ENCODE measurements around the gene DUXA. TPM values are rescaled to one million over a fixed set of nuclear protein-coding genes. Genes with fewer than 3 reads are reported as not detected.

Gene DUXA
- total RNA-seq, 1 donor from 2014 or later = not detected

GRCh38 chr19:57192077-57192420 is 24.8 kb upstream of the DUXA start:
- Histone ChIP-seq H3K9me3 (peaks cover 4% of the 10 kb centered on the region), H3K27me3 (ENCODE audit: low read depth) (no peaks in the 10 kb centered on the region), H3K27ac (peak overlapping the region; percentile 88), H3K4me3 (peak overlapping the region; percentile 100), H3K36me3 (peaks cover 35% of the 10 kb centered on the region), H3K4me1 (peaks cover 20% of the 10 kb centered on the region)
- peak; percentile 8 to 23 for ATAC-seq
- TF ChIP-seq, protein P1, sequence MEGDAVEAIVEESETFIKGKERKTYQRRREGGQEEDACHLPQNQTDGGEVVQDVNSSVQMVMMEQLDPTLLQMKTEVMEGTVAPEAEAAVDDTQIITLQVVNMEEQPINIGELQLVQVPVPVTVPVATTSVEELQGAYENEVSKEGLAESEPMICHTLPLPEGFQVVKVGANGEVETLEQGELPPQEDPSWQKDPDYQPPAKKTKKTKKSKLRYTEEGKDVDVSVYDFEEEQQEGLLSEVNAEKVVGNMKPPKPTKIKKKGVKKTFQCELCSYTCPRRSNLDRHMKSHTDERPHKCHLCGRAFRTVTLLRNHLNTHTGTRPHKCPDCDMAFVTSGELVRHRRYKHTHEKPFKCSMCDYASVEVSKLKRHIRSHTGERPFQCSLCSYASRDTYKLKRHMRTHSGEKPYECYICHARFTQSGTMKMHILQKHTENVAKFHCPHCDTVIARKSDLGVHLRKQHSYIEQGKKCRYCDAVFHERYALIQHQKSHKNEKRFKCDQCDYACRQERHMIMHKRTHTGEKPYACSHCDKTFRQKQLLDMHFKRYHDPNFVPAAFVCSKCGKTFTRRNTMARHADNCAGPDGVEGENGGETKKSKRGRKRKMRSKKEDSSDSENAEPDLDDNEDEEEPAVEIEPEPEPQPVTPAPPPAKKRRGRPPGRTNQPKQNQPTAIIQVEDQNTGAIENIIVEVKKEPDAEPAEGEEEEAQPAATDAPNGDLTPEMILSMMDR (IDR thresholded peaks at IDR 0.05) = no peak
- intact Hi-C loops (cut with DNase I) = no loop called here
- no peak for DNase-seq

DNA sequence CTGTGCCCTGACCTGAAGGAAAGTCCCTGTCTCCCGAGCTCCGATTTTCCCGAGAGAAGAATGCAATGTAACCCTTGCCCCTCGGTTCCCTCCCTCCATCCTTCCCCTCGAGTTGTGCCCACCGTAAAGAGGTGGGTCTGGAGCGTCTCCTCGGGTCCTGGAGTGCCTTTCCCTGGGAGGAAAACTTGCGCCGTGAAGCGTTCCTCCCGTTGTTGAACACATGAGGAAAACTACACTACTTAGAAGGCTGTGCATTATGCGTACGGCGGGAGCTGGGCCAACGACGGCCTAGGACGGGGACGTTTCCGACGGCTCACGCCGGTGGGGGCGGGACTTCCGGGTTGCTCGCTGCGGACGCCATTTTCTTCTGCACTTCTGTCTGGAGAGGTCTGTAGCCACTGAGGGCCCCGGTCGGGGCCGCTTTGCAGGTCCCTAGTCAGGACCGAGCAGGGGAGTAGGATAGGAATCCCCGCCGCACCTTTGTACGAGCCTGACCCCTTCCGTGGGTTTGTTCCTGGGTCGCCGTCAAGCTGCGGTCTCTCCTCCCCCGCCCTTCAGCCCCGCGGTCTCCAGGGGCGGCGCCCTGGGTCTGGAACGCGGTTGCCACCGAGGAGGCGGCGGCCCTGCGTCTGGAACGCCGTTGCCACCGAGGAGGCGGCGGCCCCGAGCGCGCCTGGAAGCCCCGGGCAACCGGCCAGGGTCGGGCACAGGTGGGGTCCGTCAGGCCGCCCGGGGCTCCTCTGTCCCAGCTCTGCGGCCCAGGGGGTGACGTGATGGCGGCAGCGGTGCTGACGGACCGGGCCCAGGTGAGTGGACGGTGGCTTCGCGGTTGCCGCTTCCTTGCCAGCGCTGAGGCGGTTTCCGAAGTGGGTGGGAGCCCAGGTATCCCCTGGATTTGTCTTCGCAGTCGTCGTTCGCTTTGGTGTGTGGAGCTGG is 24.1 kb upstream of the DUXA start, which contains the start of gene ZNF264:
Gene ZNF264, plus strand, starts transcription at position 360 of the 936 bp plus-strand sequence. Its CDS starts 414 bp downstream, at position 774.
- peak within 1 kb of the TSS; percentile 100 for H3K4me3 ChIP-seq
- peak within 1 kb of the TSS; percentile 88 for H3K27ac ChIP-seq
- no peaks in the 10 kb centered on the region for H3K27me3 ChIP-seq (ENCODE audit: low read depth)
- intact Hi-C loops (cut with DNase I) = no loop called here
- TF ChIP-seq, protein P1 (IDR thresholded peaks at IDR 0.05) = no peak
- H3K4me1 ChIP-seq = peaks cover 20% of the 10 kb centered on the region
- ATAC-seq = peak; percentile 98 to 99
- DNase-seq = peak; percentile 95
- peaks cover 29% of the 10 kb centered on the region for H3K36me3 ChIP-seq
- H3K9me3 ChIP-seq = peaks cover 4% of the 10 kb centered on the region

DNA sequence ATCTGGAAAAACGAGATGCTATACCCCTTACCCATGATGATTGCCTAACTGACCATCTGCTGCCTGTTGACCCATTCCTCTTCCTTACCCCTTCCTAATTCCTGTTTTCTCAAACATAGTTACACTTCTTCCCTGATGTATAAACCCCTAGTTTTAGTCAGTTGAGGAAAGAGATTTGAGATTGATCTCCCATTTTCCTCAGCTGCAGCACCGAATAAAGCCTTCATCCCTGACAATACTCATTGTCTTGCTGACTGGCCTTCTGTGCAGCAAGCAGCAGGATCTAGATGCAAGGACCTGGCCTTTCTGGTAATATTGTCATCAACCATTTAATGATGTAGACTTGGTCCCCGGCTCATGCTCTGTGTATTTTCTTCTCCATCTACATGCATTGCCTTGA is 23.0 kb upstream of the DUXA start:
- H3K4me1 ChIP-seq = peaks cover 20% of the 10 kb centered on the region
- H3K4me3 ChIP-seq = no peak overlapping the region
- H3K36me3 ChIP-seq = peaks cover 18% of the 10 kb centered on the region
- TF ChIP-seq, protein P1 (IDR thresholded peaks at IDR 0.05) = no peak
- H3K27me3 ChIP-seq (ENCODE audit: low read depth) = no peaks in the 10 kb centered on the region
- DNase-seq = no peak
- intact Hi-C loops (cut with DNase I) = no loop called here
- no peak for ATAC-seq
- H3K27ac ChIP-seq = no peak overlapping the region
- peaks cover 4% of the 10 kb centered on the region for H3K9me3 ChIP-seq

DNA sequence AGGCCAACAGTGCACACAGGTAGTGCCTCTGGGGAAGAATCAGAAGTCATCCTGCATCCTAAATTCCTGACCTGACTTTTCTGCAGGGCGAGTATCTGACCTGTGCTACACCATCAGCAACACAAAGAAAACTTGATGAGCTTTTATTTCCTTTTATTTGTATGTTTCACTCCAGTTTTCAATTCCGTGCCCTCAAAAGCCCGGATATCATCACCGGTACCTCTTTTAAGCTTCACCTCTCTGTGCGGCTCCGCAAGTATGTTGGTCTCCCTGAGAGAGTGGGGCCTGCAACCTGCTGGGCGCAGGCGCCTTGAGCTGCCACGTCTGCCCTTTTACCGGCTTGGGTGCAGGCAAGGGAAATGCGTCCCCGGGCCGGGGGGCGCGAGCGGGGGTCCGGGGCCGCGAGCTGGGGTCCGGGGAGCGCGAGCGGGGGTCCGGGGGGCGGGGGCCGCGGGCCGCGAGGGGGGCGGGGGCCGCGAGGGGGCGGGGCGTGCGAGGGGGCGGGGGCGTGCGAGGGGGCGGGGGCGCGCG is 4.3 kb upstream of the DUXA start:
- DNase-seq = peak; percentile 49
- ATAC-seq = peak; percentile 43 to 78

DNA sequence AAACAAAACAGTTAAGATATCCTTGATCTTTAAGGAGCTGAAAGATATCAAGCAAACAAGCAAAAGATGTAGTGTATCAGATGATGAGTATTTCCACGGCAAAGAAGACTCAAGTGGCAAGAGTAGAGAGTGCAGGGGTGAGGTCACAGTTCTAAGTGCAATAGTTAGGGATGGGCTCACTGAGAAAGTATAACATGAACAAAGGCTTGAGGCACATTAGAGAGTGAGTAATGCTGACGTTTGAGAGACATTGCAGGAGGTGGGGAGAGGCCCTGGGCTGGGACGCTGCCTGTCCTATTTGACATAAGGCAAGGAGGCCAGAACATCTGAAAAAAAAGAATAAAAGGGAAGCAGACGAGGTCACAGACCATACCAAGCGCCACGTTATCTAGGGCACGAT is 1.4 kb downstream of the DUXA start:
- Histone ChIP-seq H3K36me3 (no peaks in the 10 kb centered on the region), H3K9me3 (no peaks in the 10 kb centered on the region), H3K4me1 (no peaks in the 10 kb centered on the region), H3K4me3 (no peak overlapping the region), H3K27me3 (ENCODE audit: low read depth) (no peaks in the 10 kb centered on the region), H3K27ac (no peak overlapping the region)
- ATAC-seq (no peak), DNase-seq (no peak)
- intact Hi-C loops (cut with DNase I) = no loop called here
- TF ChIP-seq, protein P1 (IDR thresholded peaks at IDR 0.05) = no peak

More for the DNA sequence above, 4.3 kb upstream of the DUXA start:
- TF ChIP-seq, protein P1 (IDR thresholded peaks at IDR 0.05) = no peak
- Histone ChIP-seq H3K4me3 (peak overlapping the region; percentile 39), H3K9me3 (no peaks in the 10 kb centered on the region), H3K36me3 (no peaks in the 10 kb centered on the region), H3K4me1 (peaks cover 12% of the 10 kb centered on the region), H3K27me3 (ENCODE audit: low read depth) (no peaks in the 10 kb centered on the region), H3K27ac (peak overlapping the region; percentile 59)
- intact Hi-C loops (cut with DNase I) = no loop called here

Data from lower lobe of right lung (tissue), 2 donors.